22Rv1 (cell line): ENCODE measurements around the gene CACNA2D4.

ENCODE experiments used
- CTCF ChIP-seq: fragments of 450-650 bp; IDR thresholded peaks from 2 replicates; pipeline ENCODE4 v1.5.1; 2017; ENCODE audit warnings: mild to moderate bottlenecking
- ZFX ChIP-seq: fragments of 450-650 bp; IDR thresholded peaks from 2 replicates; pipeline ENCODE4 v1.6.1; 2017; ENCODE audit warnings: antibody characterized with exemption, borderline replicate concordance

GRCh38 chr12:1852076-1852475, 66.4 kb downstream of the CACNA2D4 start:
- TF ChIP-seq CTCF (no peak), ZFX (no peak)
